Activated T-cell treated with anti-CD3 and anti-CD28 coated beads for 48 hours (primary cell): ENCODE measurements around the gene EFL1.

Experiments
- DNase-seq: peaks from one replicate; pipeline ENCODE4 v3.0.0-alpha.2; 2020; ENCODE audit warnings: low read depth

Gene EFL1

GRCh38 chr15:82159922-82160321 is 102.6 kb downstream of the EFL1 start:
- no peak for DNase-seq

GRCh38 chr15:82158811-82159210 is 103.7 kb downstream of the EFL1 start:
- no peak for DNase-seq

GRCh38 chr15:82150645-82151044 is 111.9 kb downstream of the EFL1 start:
- no peak for DNase-seq

GRCh38 chr15:82146990-82147461 is 115.5 kb downstream of the EFL1 start:
- DNase-seq = no peak

GRCh38 chr15:82146576-82146975 is 116.0 kb downstream of the EFL1 start:
- no peak for DNase-seq

GRCh38 chr15:82143390-82144385 is 118.8 kb downstream of the EFL1 start:
- no peak for DNase-seq

- no peak for DNase-seq
These were observed 121.6 kb downstream of the EFL1 start for GRCh38 chr15:82140886-82141285.

- DNase-seq = no peak
These were observed 122.7 kb downstream of the EFL1 start for GRCh38 chr15:82139823-82140268.

- DNase-seq = no peak
These were observed 124.2 kb downstream of the EFL1 start for GRCh38 chr15:82138306-82138705.

GRCh38 chr15:82137261-82137660 is 125.3 kb downstream of the EFL1 start:
- no peak for DNase-seq

GRCh38 chr15:82136120-82136519 is 126.4 kb downstream of the EFL1 start:
- DNase-seq = no peak

- DNase-seq = no peak
These were observed 126.9 kb downstream of the EFL1 start for GRCh38 chr15:82135638-82136037.

GRCh38 chr15:82134461-82134860 is 128.1 kb downstream of the EFL1 start:
- DNase-seq = no peak

- DNase-seq = no peak
These were observed 129.3 kb downstream of the EFL1 start for GRCh38 chr15:82133251-82133650.

GRCh38 chr15:82132742-82133141 is 129.8 kb downstream of the EFL1 start:
- DNase-seq = no peak

- no peak for DNase-seq
These were observed 130.4 kb downstream of the EFL1 start for GRCh38 chr15:82132096-82132495.

- no peak for DNase-seq
These were observed 132.3 kb downstream of the EFL1 start for GRCh38 chr15:82130248-82130647.

GRCh38 chr15:82129761-82130160 is 132.8 kb downstream of the EFL1 start:
- DNase-seq = no peak

- no peak for DNase-seq
These were observed 133.3 kb downstream of the EFL1 start for GRCh38 chr15:82129149-82129692.

- DNase-seq = no peak
These were observed 134.0 kb downstream of the EFL1 start for GRCh38 chr15:82128401-82129148.

- no peak for DNase-seq
These were observed 135.0 kb downstream of the EFL1 start for GRCh38 chr15:82127581-82127980.

- DNase-seq = no peak
These were observed 136.2 kb downstream of the EFL1 start for GRCh38 chr15:82126346-82126745.
